ENCODE measurements around the gene ZNF90.
A peak's percentile ranks its signal among the peaks of the same experiment; 100 is the strongest.

Gene ZNF90

DNA sequence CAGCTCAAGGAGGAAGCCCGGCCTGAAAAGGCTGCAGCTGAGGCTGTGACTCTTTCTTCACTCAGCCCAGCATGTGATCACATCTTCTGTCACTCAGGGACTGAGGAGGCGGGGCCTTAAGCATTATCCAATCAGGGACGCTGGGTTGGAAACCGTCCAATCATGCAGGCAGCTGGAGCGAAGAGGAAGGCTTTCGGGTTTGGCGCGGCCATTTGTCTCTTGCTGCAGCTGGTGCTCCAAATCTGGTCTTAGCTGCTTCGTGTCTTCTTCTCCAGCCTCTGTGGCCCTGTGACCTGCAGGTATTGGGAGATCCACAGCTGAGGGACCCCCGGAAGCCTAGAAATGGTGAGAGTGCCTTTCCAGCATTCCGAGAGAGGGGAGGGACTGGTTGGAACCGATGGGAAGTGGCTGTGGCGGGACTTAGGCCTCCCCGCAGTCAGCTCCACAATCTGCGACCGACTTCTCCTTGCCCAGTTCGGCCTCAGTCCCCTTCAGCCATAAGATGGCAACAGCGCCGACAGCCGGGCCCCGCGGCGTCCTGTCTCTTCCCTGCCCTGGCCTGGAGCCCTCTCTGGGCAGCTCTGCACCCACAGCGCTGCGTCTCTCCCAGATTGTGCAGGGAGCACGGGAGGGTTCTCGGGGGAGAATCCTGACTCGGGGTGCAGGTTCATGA is at the start of gene ZNF90:
Gene ZNF90, plus strand, starts transcription at position 210 of the 673 bp plus-strand sequence. Its CDS starts 133 bp downstream, at position 343.
- ChIA-PET POLR2A (no interaction called here), CTCF (no interaction called here)
- DNase-seq (ENCODE audit: extremely low spot score) = no peak
- no peak for TF ChIP-seq TARDBP (IDR thresholded peaks at IDR 0.05)
- TF ChIP-seq BHLHE40 (IDR thresholded peaks at IDR 0.05; ENCODE audit: borderline replicate concordance) = no peak
- TF ChIP-seq, protein P1, sequence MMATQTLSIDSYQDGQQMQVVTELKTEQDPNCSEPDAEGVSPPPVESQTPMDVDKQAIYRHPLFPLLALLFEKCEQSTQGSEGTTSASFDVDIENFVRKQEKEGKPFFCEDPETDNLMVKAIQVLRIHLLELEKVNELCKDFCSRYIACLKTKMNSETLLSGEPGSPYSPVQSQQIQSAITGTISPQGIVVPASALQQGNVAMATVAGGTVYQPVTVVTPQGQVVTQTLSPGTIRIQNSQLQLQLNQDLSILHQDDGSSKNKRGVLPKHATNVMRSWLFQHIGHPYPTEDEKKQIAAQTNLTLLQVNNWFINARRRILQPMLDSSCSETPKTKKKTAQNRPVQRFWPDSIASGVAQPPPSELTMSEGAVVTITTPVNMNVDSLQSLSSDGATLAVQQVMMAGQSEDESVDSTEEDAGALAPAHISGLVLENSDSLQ (IDR thresholded peaks at IDR 0.05) = no peak
- TF ChIP-seq CTBP1 (IDR thresholded peaks at IDR 0.05; ENCODE audit: borderline replicate concordance) = no peak
- TF ChIP-seq NFRKB (IDR thresholded peaks at IDR 0.05) = no peak
- TF ChIP-seq SP1 (IDR thresholded peaks at IDR 0.05) = no peak

DNA sequence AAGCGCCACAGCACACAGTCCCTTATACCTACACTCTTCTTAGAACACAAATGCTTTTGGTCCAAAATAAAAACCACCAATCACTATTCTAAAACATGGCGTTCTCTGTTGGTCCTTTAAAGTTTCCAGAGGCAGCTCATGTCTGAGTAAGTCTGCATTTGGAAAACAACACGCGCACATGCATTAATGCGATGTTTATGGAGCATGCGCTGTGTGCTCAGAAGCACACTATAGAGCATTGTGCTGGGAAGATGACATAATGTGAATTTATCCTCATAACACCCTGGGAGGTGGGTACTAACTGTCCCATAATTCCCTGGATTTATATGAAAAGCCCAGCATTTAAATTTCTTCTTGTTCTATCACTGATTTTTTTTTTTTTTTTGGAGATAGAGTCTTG is 49.2 kb upstream of the ZNF90 start:
- no peak for TF ChIP-seq NFRKB (IDR thresholded peaks at IDR 0.05)
- TF ChIP-seq FOXA1 (IDR thresholded peaks at IDR 0.05) = no peak
- TF ChIP-seq TARDBP (IDR thresholded peaks at IDR 0.05) = no peak
- no peak for TF ChIP-seq ZNF384 (IDR thresholded peaks at IDR 0.05)
- no peak for TF ChIP-seq FOXM1 (IDR thresholded peaks at IDR 0.05; ENCODE audit: borderline replicate concordance)
- no peak for TF ChIP-seq FOXK2 (IDR thresholded peaks at IDR 0.05)
- TF ChIP-seq SUZ12 (IDR thresholded peaks at IDR 0.05) = no peak
- TF ChIP-seq, protein P1 (IDR thresholded peaks at IDR 0.05) = no peak
- TF ChIP-seq L3MBTL2 (conservative IDR thresholded peaks at IDR 0.05) = no peak
- no peak for TF ChIP-seq SP1 (IDR thresholded peaks at IDR 0.05)
- no peak for TF ChIP-seq HDGF (IDR thresholded peaks at IDR 0.05; ENCODE audit: borderline replicate concordance)
- TF ChIP-seq CTBP1 (IDR thresholded peaks at IDR 0.05; ENCODE audit: borderline replicate concordance) = no peak
- CTCF ChIA-PET = no interaction called here
- DNase-seq (ENCODE audit: extremely low spot score) = no peak
- POLR2A ChIA-PET = no interaction called here

DNA sequence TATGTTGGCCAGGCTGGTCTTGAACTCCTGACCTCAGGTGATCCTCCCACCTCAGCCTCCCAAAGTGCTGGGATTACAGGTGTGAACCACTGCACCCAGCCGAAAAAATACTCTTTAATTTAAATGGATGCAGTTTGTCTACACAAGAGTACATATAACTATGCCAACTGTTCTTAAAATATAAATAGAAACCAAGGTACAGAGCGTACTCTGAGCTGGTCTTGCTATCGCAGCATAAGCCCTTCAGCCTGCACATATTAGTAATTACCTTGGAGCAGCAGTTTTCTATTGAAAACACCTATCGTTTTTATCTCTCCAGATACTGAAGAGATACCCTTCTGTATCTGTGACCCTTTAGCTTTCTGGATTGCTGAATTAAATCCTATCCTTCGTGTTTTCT is 41.9 kb upstream of the ZNF90 start:
- ChIA-PET CTCF (no interaction called here), POLR2A (no interaction called here)
- TF ChIP-seq FOXK2 (IDR thresholded peaks at IDR 0.05) (no peak), ARNT (IDR thresholded peaks at IDR 0.05) (no peak), TARDBP (IDR thresholded peaks at IDR 0.05) (no peak), BHLHE40 (IDR thresholded peaks at IDR 0.05; ENCODE audit: borderline replicate concordance) (no peak), SP1 (IDR thresholded peaks at IDR 0.05) (no peak), SUZ12 (IDR thresholded peaks at IDR 0.05) (no peak), FOXA1 (IDR thresholded peaks at IDR 0.05) (no peak), ZNF384 (IDR thresholded peaks at IDR 0.05) (no peak), L3MBTL2 (conservative IDR thresholded peaks at IDR 0.05) (no peak), HDGF (IDR thresholded peaks at IDR 0.05; ENCODE audit: borderline replicate concordance) (no peak), CTBP1 (IDR thresholded peaks at IDR 0.05; ENCODE audit: borderline replicate concordance) (no peak), FOXM1 (IDR thresholded peaks at IDR 0.05; ENCODE audit: borderline replicate concordance) (no peak), ELF4 (IDR thresholded peaks at IDR 0.05) (no peak), NFRKB (IDR thresholded peaks at IDR 0.05) (no peak), LEF1 (IDR thresholded peaks at IDR 0.05; ENCODE audit: borderline replicate concordance) (no peak)
- TF ChIP-seq, protein P1 (IDR thresholded peaks at IDR 0.05) = no peak
- no peak for DNase-seq (ENCODE audit: extremely low spot score)

DNA sequence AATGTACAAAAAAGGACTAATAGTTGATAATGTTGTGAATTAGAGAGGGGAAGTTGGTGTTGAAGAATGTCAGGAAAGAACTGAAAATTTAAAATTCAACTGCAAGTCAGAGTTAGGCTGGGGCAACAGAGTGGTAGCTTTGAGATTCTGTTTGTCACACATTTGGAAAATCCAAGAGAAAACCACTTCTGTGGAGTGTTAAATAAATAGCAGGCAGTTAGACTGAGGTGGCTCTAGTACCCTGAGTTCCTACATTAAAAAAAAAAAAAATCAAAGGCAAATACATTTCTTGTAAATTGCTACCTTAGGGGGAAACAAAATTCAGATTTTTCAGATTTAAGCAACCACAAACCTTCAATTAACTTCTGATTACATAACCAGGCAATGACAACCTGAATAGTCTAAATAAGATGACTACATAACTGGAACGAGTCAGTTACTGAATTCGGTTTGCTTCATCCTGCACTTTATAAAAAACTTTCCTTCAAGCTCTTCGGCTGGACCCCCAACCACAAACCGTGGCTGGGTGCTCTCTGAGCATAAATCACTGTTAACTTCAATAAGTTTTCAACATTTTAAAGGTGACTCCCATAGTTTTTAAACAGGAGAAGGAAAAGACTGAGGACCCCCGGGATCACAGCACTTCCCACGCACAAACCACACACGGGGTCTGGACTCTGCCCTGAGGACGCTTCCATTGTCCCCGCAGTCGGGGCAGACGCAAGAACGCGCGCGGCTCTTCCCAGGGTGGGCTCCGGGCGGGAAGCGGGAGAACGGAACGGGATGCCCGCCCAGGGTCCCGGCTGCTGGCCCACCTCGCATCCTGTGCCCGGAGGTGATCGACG is 39.2 kb upstream of the ZNF90 start:
- TF ChIP-seq ARNT (IDR thresholded peaks at IDR 0.05) (no peak), L3MBTL2 (conservative IDR thresholded peaks at IDR 0.05) (no peak), SP1 (IDR thresholded peaks at IDR 0.05) (no peak), SUZ12 (IDR thresholded peaks at IDR 0.05) (no peak), FOXM1 (IDR thresholded peaks at IDR 0.05; ENCODE audit: borderline replicate concordance) (no peak), HDGF (IDR thresholded peaks at IDR 0.05; ENCODE audit: borderline replicate concordance) (no peak), FOXA1 (IDR thresholded peaks at IDR 0.05) (no peak), FOXK2 (IDR thresholded peaks at IDR 0.05) (no peak), BHLHE40 (IDR thresholded peaks at IDR 0.05; ENCODE audit: borderline replicate concordance) (no peak), NFRKB (IDR thresholded peaks at IDR 0.05) (no peak), TARDBP (IDR thresholded peaks at IDR 0.05) (no peak), ZNF384 (IDR thresholded peaks at IDR 0.05) (no peak), LEF1 (IDR thresholded peaks at IDR 0.05; ENCODE audit: borderline replicate concordance) (no peak), CTBP1 (IDR thresholded peaks at IDR 0.05; ENCODE audit: borderline replicate concordance) (no peak), ELF4 (IDR thresholded peaks at IDR 0.05) (no peak)
- TF ChIP-seq, protein P1 (IDR thresholded peaks at IDR 0.05) = no peak
- no peak for DNase-seq (ENCODE audit: extremely low spot score)
- CTCF ChIA-PET = no interaction called here
- POLR2A ChIA-PET = interaction anchor here (1.8 kb wide), 1 partner anchor 14 kb away, joined by 14 read pairs; no protein-coding TSS in a partner anchor

DNA sequence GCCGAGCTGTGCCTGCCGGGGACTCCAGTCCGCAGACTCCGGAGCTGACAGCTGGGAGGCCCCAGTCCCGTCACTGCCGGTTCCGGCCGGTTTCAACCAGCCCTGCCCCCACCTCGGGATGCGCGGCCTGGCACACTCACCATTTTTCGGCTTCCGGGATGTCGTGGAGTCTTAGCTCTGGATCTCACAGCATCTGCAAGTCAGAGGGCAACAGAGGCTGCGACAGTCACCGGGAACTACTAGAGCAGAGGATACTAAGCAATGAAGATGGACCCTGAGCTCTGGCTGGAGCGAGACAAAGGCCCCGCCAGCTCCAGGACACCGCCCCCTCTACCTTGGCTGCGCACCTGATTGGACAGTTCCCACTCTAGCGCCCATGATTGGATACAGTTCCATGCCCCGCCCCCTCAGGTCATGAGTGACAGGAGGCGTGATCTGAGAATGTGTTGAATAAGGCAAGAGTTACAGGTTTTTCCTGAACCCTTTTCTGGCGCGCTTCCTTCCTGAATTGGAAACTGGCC is 38.5 kb upstream of the ZNF90 start, which contains the start of gene ZNF682:
Gene ZNF682, minus strand, starts transcription at position 303 of the 521 bp plus-strand sequence. Its CDS starts 160 bp downstream, at position 143.
- no peak for TF ChIP-seq L3MBTL2 (conservative IDR thresholded peaks at IDR 0.05)
- TF ChIP-seq HDGF (IDR thresholded peaks at IDR 0.05; ENCODE audit: borderline replicate concordance) = no peak
- TF ChIP-seq, protein P1 (IDR thresholded peaks at IDR 0.05) = peak; percentile 89
- no peak for TF ChIP-seq BHLHE40 (IDR thresholded peaks at IDR 0.05; ENCODE audit: borderline replicate concordance)
- TF ChIP-seq ZNF384 (IDR thresholded peaks at IDR 0.05) = no peak
- peak; percentile 7 for DNase-seq (ENCODE audit: extremely low spot score)
- CTCF ChIA-PET = no interaction called here
- POLR2A ChIA-PET = interaction anchor here (1.8 kb wide), 1 partner anchor 13 kb away, joined by 14 read pairs; no protein-coding TSS in a partner anchor

Data from HEK293T (cell line).